ENCODE results near the gene FAM20C. TPM values are rescaled to one million over a fixed set of nuclear protein-coding genes. Genes with fewer than 3 reads are reported as not detected.

FAM20C gene
- total RNA-seq, 2 donors from 2014 or later = 1.4 to 2.8 TPM

DNA sequence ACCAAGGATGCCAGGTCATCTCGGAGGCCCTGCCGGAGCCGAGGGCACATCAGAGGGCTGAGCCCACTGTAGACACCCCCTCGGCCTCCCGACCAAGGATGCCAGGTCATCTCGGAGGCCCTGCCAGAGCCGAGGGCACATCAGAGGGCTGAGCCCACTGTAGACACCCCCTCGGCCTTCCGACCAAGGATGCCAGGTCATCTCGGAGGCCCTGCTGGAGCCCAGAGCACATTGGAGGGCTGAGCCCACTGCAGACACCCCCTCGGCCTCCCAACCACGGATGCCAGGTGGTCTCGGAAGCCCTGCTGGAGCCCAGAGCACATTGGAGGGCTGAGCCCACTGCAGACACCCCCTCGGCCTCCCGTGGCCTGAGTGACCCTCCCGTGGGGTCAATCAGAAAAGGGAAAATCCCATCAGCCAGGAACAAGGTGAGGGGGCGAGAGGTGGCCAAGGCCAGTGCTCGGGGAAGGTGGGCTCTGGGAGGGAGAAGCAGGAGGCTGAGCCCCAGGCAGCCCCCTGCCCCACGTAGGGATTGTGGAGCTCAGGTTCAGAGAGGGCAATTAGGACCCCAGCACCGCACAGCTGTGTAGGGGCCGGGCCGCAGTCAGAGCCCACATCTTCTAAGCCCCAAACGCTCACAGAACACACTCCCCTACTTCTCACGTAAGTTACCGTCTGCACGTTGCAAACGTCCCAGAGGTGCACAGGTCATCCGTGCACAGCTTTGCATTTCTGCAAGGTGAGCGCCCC lies 60.0 kb downstream of the FAM20C start:
- DNase-seq (no peak), ATAC-seq (no peak)
- no peaks in the 10 kb centered on the region for H3K4me1 Mint-ChIP-seq
- no peak overlapping the region for H3K27ac Mint-ChIP-seq
- no peaks in the 10 kb centered on the region for H3K36me3 Mint-ChIP-seq (ENCODE audit: low read depth)
- no peak overlapping the region for H3K4me3 Mint-ChIP-seq
- H3K27me3 Mint-ChIP-seq = peaks cover 11% of the 10 kb centered on the region
- no peaks in the 10 kb centered on the region for H3K9me3 ChIP-seq (ENCODE audit: control insufficient read depth, low read length, poor library complexity, severe bottlenecking)

DNA sequence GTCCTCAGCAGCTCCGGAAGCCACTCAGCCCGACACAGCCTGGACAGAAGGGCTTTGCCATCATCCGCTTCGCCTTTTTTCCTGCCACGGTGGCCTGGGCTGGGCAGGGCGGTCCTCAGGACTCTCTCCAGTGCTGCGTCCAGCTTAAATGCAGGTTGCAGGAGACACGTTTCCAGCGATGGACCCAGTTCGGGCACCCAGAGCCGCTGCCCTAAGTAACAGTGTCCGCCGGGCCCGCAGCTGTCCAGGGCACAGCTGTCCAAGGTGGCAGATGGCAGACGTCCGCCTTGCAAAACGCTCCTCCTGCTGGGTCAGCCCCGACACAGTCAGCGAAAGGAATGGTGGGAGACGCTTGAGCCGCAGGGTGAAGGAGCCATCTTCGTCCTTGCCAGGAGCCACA lies 60.6 kb downstream of the FAM20C start:
- Mint-ChIP-seq H3K27ac (no peak overlapping the region), H3K4me3 (no peak overlapping the region), H3K27me3 (peaks cover 11% of the 10 kb centered on the region), H3K4me1 (no peaks in the 10 kb centered on the region), H3K36me3 (ENCODE audit: low read depth) (no peaks in the 10 kb centered on the region)
- DNase-seq (no peak), ATAC-seq (no peak)
- H3K9me3 ChIP-seq (ENCODE audit: control insufficient read depth, low read length, poor library complexity, severe bottlenecking) = no peaks in the 10 kb centered on the region

DNA sequence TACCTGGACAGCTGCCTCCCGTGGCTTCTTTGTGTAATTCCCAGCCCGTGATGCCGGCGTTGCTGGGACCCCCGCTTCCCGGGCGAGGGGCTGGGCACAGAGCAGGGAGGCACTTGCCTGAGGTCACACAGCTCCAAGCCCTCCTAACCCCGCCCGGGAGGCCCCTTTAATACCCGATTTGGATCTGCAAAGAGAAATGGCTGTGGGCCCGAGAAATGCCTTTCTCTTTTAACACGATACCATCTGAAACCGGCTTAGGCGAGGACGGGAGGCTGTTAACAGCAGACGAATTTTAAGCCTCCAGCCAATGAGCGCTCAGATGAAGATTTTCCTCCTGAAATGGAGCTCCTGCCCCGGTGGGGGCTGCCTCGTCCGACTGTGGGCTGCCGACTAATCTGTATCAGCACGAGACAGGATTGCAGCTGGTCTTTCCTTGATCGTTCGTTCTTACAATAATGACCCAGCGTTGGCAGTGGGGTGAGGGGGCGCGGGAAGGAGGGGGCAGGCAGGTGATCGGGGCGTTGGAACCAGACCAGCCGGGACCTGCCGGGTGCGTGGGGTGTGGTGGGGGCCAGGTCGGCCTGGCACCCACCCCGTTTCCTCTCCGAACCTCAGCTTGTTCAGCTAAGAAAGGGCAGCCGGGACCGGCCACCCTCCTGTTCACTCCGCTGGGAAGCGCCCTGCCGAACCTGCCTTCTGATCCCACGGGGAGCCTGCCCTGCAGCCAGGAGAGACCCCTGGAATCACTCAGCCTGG lies 61.4 kb downstream of the FAM20C start:
- Mint-ChIP-seq H3K4me1 (no peaks in the 10 kb centered on the region), H3K36me3 (ENCODE audit: low read depth) (no peaks in the 10 kb centered on the region), H3K27ac (no peak overlapping the region), H3K4me3 (no peak overlapping the region), H3K27me3 (peaks cover 11% of the 10 kb centered on the region)
- no peak for ATAC-seq
- no peaks in the 10 kb centered on the region for H3K9me3 ChIP-seq (ENCODE audit: control insufficient read depth, low read length, poor library complexity, severe bottlenecking)
- no peak for DNase-seq

DNA sequence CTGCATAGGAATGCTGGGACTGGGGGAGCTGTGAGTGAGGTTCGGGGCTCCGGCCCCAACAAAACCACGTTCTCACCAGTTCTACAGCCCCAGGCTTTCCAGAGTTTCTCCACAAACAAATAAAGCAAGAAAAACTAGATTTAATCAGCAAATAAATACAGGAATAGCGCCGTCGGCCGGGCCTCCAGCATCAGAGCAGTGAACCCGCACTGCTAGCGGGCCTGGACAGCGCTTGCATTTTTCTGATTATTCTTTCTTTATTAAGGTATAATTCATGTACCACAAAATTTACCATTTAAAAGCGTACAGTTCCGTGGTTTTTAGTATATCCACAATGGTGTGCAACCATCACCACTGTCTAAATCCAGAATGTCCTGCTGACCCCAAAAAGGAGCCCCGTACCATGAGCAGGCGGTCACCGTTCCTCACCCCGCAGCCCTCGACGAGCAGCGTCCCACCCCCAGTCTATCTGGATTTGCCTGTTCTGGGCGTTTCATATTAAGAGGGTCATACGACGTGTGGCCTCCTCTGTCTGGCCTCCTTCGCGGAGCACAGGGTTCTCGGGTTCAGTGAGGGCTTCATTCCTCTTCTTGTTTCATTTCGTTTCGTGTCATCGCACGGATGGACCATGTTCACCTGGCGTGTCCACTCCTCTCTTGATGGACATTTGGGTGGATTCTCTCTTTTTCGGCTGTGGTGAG lies 62.1 kb downstream of the FAM20C start:
- Mint-ChIP-seq H3K4me3 (no peak overlapping the region), H3K27ac (no peak overlapping the region), H3K27me3 (peaks cover 11% of the 10 kb centered on the region), H3K4me1 (no peaks in the 10 kb centered on the region), H3K36me3 (ENCODE audit: low read depth) (peaks cover 3% of the 10 kb centered on the region)
- DNase-seq (no peak), ATAC-seq (no peak)
- no peaks in the 10 kb centered on the region for H3K9me3 ChIP-seq (ENCODE audit: control insufficient read depth, low read length, poor library complexity, severe bottlenecking)

DNA sequence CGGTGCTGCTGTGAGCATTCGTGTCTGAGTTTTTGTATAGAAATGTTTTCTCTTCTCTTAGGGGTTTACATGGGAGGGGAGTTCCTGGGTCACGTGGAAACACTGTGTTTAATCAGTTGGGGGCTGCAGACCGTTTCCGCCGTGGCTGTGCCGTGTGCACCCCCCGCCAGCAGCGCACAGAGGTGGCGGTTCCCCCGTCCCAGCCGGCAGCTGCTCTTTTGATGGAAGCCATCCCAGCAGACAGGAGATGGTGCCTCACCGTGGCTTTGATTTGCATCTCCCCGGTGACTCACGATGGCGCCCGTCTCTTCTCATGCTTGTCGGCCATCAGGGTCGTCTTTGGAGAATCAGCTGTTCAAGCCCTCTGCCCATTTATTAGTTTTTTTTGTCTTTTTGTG lies 62.7 kb downstream of the FAM20C start:
- Mint-ChIP-seq H3K27ac (no peak overlapping the region), H3K27me3 (peaks cover 11% of the 10 kb centered on the region), H3K4me3 (no peak overlapping the region), H3K4me1 (no peaks in the 10 kb centered on the region), H3K36me3 (ENCODE audit: low read depth) (peaks cover 3% of the 10 kb centered on the region)
- H3K9me3 ChIP-seq (ENCODE audit: control insufficient read depth, low read length, poor library complexity, severe bottlenecking) = no peaks in the 10 kb centered on the region
- DNase-seq = no peak
- ATAC-seq = no peak

DNA sequence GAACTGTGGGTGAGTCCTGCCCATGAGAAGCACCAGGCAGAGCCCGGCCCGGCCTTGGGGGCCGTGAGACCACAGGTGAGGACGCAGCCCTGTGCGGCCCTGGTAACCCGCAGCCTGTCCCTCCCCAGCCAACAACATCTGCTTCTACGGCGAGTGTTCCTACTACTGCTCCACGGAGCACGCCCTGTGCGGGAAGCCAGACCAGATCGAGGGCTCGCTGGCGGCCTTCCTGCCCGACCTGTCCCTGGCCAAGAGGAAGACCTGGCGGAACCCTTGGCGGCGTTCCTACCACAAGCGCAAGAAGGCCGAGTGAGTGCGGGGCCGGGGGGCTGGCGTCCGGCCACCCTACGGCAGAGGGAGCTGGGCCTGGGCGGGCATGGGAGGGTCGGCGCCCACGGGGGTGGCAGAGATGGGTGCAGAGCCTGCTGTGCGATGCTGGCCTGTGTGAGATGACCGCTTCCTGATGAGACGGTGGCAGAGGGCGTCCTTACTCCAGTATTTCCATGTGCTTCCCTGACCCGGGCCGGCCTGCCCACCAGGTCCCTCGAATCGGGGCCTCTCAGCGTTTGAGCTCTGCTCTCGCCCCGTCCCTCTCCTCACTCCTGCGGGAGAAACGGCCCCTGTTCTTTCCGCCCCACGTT lies 63.5 kb downstream of the FAM20C start:
- ATAC-seq = no peak
- Mint-ChIP-seq H3K4me1 (no peaks in the 10 kb centered on the region), H3K4me3 (no peak overlapping the region), H3K27me3 (peaks cover 11% of the 10 kb centered on the region), H3K27ac (no peak overlapping the region), H3K36me3 (ENCODE audit: low read depth) (peaks cover 3% of the 10 kb centered on the region)
- DNase-seq = no peak
- no peaks in the 10 kb centered on the region for H3K9me3 ChIP-seq (ENCODE audit: control insufficient read depth, low read length, poor library complexity, severe bottlenecking)

DNA sequence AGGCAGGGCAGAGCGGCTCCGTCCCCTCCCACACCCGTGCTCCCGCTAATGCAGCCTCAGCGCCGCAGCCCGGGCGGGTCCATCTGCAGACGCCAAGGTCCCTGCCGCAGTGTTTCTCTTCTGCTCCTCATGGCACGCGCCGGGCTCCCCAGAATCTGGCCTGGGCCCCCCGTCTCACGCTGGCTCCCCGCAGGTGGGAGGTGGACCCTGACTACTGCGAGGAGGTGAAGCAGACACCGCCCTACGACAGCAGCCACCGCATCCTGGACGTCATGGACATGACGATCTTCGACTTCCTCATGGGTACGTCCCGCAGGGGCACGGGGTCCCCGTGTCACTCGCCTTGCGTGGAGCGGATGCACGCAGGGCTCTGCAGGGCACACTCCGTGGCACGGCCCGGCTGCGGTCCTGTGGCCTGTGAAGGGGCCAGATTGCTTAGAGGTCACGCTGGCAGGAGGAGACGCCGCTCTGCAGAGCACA lies 64.1 kb downstream of the FAM20C start:
- no peak for DNase-seq
- Mint-ChIP-seq H3K4me1 (no peaks in the 10 kb centered on the region), H3K27ac (no peak overlapping the region), H3K4me3 (no peak overlapping the region), H3K36me3 (ENCODE audit: low read depth) (peaks cover 3% of the 10 kb centered on the region), H3K27me3 (peaks cover 11% of the 10 kb centered on the region)
- H3K9me3 ChIP-seq (ENCODE audit: control insufficient read depth, low read length, poor library complexity, severe bottlenecking) = no peaks in the 10 kb centered on the region
- no peak for ATAC-seq

DNA sequence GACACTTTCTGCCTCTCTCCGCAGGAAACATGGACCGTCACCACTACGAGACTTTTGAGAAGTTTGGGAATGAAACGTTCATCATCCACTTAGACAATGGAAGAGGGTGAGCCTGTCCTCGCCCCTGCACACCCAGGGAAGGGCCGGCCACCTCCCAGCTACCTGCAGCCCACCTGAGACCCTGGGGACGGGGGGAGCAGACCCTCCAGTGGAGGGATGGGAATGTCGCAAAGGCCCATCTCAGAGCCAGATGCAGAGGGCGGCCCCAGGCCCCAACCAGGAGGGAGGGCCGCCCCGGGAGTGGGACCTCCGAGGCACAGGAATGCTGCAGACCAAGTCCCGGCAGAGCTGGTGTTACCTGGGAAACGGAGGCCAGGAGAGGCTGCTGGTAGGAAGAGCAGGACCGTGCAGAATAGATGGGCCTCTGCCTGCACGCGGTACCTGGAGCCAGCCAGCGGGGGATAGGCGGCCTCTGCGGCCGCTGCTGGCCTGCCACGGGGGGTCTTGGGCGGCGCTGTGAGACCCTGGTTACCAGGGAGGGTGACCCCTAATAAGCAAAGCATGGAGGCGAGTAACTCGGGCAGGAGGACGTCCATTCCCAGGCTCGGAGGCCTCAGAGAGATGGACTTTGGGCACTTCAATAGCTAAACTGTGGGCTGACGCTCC lies 64.7 kb downstream of the FAM20C start:
- no peak overlapping the region for H3K27ac Mint-ChIP-seq
- H3K27me3 Mint-ChIP-seq = peaks cover 11% of the 10 kb centered on the region
- DNase-seq (no peak), ATAC-seq (no peak)
- H3K4me1 Mint-ChIP-seq = no peaks in the 10 kb centered on the region
- peaks cover 3% of the 10 kb centered on the region for H3K36me3 Mint-ChIP-seq (ENCODE audit: low read depth)
- H3K4me3 Mint-ChIP-seq = no peak overlapping the region
- H3K9me3 ChIP-seq (ENCODE audit: control insufficient read depth, low read length, poor library complexity, severe bottlenecking) = no peaks in the 10 kb centered on the region

DNA sequence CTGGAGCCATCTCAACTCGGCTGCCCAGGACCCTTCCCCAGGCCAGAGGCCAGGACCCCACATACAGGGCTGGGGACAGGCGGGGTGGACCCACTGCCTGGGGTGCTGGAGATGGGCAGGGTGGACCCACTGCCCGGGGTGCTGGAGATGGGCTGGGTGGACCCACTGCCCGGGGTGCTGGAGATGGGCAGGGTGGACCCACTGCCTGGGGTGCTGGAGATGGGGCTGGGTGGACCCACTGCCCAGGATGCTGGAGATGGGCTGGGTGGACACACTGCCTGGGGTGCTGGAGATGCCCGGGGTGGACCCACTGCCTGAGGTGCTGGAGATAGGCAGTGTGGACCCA lies 65.2 kb downstream of the FAM20C start:
- Mint-ChIP-seq H3K4me3 (no peak overlapping the region), H3K27ac (no peak overlapping the region)
- no peak for ATAC-seq

DNA sequence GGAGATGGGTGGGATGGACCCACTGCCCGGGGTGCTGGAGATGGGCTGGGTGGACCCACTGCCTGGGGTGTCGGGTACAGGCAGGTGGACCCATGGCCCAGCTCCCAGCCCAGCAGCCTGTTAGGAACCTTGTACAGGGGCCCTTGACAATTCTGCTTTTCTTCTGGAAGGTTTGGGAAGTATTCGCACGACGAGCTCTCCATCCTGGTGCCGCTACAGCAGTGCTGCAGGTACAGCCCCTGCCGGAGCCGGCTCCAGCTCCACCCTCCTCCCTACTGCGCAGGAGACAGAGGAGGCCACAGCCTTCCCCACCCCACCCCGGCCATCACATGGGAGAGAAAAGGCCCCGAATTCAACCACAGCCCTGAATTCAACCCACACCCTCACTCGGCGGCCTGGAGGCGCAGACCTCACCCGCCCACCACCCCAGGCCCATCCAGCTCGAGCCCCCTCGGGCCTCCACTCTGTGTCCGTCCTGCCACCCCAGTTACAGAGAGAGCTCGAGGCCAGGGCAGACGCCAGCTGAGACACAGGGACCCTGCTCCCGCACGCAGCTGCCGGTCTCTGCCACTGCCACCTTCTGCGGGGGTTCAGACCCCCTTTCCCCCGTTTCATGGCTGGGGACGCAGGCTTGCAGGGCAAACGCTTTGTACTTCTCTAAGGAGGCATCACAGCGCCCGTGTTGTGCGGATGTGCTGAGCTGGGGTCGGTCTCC lies 66.3 kb downstream of the FAM20C start:
- H3K27me3 Mint-ChIP-seq = peaks cover 6% of the 10 kb centered on the region
- no peaks in the 10 kb centered on the region for H3K9me3 ChIP-seq (ENCODE audit: control insufficient read depth, low read length, poor library complexity, severe bottlenecking)
- DNase-seq (no peak), ATAC-seq (no peak)
- H3K36me3 Mint-ChIP-seq (ENCODE audit: low read depth) = peaks cover 3% of the 10 kb centered on the region
- no peak overlapping the region for H3K4me3 Mint-ChIP-seq
- H3K4me1 Mint-ChIP-seq = no peaks in the 10 kb centered on the region
- H3K27ac Mint-ChIP-seq = no peak overlapping the region

More for the DNA sequence above, 65.2 kb downstream of the FAM20C start:
- no peak for DNase-seq
- peaks cover 3% of the 10 kb centered on the region for H3K36me3 Mint-ChIP-seq (ENCODE audit: low read depth)
- peaks cover 11% of the 10 kb centered on the region for H3K27me3 Mint-ChIP-seq
- H3K4me1 Mint-ChIP-seq = no peaks in the 10 kb centered on the region
- no peaks in the 10 kb centered on the region for H3K9me3 ChIP-seq (ENCODE audit: control insufficient read depth, low read length, poor library complexity, severe bottlenecking)

DNA sequence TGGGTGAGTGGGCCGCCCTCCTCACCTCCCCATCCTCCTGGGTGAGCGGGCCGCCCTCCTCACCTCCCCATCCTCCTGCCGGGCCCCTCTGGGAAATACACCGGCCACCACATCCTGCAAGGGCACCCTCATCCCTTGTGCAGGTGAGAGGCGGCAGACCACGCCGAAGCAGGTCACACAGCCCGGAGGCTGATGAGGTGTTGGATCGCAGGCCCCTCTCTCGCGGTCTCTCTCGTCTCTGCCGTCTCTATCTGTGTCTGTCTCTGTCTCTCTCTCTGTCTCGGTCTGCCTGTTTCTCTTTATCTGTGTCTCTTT lies 66.8 kb downstream of the FAM20C start:
- no peak overlapping the region for H3K4me3 Mint-ChIP-seq
- no peak overlapping the region for H3K27ac Mint-ChIP-seq
- H3K4me1 Mint-ChIP-seq = no peaks in the 10 kb centered on the region
- ATAC-seq = no peak
- peaks cover 3% of the 10 kb centered on the region for H3K36me3 Mint-ChIP-seq (ENCODE audit: low read depth)
- no peak for DNase-seq
- H3K27me3 Mint-ChIP-seq = peaks cover 1% of the 10 kb centered on the region
- H3K9me3 ChIP-seq (ENCODE audit: control insufficient read depth, low read length, poor library complexity, severe bottlenecking) = no peaks in the 10 kb centered on the region

DNA sequence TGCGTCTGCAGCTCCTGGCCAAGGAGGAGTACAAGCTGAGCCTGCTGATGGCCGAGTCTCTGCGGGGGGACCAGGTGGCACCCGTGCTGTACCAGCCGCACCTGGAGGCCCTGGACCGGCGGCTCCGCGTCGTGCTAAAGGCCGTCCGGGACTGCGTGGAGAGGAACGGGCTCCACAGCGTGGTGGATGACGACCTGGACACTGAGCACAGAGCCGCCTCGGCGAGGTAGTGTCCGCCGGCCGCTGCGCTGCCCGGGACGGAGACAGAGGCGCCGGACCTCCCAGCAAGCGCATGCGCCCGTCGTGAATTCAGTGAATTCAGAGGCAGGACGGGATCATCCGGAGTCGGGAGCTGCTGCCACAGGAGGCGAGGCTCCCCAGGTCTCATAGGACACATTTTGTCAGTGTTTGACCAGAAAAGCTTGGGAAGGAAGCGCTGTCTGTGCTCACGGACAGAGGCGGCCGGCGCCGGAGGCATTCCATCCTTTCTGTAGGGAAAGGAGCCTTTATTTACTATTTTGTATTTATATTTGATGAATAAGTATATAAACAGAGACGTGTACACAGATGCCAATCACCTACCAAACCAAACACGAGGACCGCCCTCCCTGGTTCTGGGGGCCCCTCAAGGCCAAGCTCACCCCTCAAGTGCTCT lies 67.5 kb downstream of the FAM20C start:
- no peaks in the 10 kb centered on the region for H3K9me3 ChIP-seq (ENCODE audit: control insufficient read depth, low read length, poor library complexity, severe bottlenecking)
- ATAC-seq = no peak
- H3K4me3 Mint-ChIP-seq = no peak overlapping the region

More for the DNA sequence above, 67.5 kb downstream of the FAM20C start:
- Mint-ChIP-seq H3K27me3 (no peaks in the 10 kb centered on the region), H3K27ac (no peak overlapping the region), H3K36me3 (ENCODE audit: low read depth) (peaks cover 3% of the 10 kb centered on the region), H3K4me1 (no peaks in the 10 kb centered on the region)
- no peak for DNase-seq

Measured in T-helper 17 cell (primary cell).